Anterior cingulate cortex (tissue), 58 donors: Measurements from ENCODE around the gene C2orf74.
"Not testable (repeated sequence)": the region's sequence is repeated elsewhere in the genome, so short reads cannot be mapped to it uniquely, and the experiment has no call there.

ENCODE experiments used
- DNase-seq, 58 donors: peaks; one replicate each; lab custom pipeline; 2025; lab: John Stamatoyannopoulos, UW

C2orf74 gene

DNA sequence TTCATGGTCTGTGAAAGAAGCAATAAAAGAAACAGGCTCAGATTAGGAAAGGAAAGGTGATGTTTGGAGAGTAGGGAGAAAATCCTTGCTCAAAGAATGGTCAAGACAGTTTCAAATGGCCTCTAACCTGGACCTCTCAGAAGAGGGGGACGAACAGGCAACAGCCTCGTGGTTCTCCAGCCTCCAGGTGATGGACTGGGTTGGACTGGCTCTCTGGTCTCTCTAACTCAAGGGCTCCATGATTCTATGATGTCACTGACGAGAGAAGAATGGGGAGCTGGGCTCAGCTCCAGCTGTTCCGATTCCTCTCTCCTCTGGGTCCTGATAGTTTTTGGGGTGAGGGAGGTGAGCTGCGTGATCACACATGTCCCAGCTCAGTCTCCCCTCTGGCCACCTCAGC is at the start of gene C2orf74:
C2orf74 (plus strand) TSS at position 301 of the 400 bp plus-strand sequence. CDS start 327 bp downstream, outside the sequence.
- no peak for DNase-seq

DNA sequence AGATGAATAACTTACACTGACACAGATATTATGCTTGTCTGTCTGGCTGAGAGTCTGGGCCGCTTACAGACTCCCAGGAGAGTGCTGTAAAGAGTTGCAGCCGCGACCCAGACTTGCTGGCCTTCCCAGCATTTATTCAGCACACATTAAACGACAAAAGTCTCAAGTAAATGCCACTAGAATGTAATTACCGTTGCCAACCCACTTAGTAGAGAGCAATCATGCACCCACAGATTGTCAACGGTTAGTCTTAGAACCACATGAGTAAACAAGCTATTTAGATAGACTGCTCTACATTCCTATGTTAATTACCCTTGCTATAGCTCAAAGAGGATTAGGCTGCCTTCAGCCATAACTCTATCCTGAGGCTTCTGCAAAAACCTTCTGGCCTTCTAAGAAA is 47.8 kb upstream of the C2orf74 start:
- DNase-seq = no peak

DNA sequence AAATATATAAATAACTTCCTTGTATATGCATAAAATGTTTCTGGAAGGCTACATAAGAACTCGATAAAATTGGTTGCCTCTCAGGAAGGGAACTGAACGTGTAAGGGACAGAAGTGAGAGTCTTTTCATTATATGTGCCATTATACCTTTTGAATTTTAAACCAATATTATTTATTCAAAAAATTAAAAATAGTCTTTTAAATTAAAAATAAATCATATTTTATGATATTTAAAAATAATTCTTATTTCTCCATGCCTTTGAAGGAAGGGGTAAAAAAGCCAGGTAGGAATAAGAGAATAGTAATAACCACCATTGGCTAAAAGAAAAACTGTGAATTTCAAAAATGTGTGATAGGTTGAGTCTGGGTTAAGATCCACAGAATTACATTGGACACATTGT is 45.7 kb upstream of the C2orf74 start:
- DNase-seq = no peak

DNA sequence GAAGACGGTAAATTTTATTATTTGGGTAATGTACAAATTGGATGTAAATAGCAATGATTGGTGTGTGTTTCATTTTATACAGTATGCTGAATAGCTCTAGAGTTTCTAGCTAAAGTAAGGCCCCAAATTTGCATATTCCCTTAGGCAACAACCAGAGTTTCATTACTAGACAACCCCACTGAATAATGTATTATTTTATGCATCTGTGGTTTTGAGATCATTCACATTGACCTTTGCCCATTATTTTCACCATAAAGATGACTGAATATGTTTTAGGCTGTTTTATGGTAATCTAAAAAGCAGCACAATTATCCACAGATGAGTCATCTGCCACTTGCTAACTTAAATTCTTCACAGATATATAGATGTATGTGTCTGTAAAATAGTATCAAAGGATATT is 44.5 kb upstream of the C2orf74 start:
- DNase-seq = no peak

DNA sequence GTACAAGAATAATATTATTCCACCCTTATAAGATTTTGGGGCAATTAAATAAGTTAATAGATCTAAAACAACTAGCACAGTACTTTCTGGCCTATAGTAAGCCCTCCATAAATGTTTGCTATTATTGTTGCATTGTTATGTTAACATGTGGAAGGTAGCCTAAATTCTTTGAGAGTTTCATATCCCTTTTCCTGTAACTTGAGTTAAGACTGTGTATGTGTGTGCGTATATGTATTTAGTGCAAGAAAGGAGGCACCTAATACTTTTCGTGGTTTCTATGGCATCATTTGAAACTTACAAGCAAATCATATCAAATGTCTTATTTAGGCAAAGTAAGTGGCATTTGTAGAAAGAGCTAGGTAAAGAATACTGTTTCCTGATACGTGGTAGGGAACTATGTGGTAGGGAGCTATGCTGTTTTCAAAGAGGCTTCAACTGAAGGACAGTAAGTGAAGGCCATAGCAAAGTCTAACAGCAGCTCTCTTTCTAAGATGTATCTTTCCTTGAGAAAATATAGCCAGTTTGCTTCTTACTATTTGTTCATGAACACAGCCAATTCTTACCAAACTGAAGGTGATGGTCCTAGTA is 36.8 kb upstream of the C2orf74 start:
- DNase-seq = no peak

DNA sequence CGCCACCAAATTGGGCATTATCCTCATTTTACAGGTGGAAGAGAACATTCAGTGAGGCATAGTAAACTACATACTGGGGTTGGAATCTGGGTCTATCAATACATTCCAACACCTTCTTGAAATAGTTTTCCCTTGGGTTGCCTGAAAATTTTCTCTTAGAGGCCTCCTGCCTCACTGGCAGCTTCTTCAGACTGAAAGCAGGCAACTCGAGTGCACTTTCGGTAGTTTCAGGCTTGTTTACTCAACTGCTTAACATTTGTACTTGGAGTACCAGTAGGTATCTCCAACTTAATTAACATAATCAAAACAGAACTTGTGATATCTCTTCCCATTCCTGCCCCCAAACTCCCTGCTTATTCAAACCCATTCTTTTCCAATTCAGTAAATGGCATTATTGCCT is 36.2 kb upstream of the C2orf74 start:
- no peak for DNase-seq

DNA sequence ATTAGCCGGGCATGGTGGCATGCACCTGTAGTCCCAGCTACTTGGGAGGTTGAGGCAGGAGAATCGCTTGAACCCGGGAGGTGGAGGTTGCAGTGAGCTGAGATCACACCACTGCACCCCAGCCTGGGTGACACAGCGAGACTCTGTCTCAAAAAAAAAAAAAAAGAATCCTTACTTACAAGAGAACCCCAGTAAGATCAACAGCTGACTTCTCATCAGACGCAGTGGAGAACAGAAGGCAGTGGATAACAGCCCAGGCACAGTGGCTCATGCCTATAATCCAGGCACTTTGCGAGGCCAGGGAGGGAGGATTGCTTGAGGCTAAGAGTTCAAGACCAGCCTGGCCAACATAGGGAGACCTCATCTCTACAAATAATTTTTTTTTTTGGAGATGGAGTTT is 33.9 kb upstream of the C2orf74 start:
- DNase-seq = not testable (repeated sequence)

DNA sequence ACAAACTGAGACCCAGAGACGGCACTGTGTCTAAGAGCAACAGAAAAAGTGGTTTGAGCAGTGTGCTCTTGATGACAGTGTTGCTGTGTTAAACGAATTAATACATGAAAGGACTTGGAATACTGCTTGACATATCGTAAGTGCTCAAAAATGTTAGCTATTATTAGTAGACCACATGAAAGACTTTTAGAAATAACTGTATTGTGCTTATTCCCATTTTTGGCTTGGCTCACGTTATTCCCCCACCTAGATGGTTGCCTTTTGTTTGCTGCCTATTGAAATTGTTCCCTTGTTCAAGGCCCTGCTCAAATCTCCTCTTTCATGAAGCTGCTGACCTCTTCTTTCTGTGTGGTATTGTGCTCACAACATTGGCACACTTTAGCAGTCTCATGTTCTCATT is 27.8 kb upstream of the C2orf74 start:
- peak in 3 of 58 donors; percentile 4 to 20 (median 5) for DNase-seq

DNA sequence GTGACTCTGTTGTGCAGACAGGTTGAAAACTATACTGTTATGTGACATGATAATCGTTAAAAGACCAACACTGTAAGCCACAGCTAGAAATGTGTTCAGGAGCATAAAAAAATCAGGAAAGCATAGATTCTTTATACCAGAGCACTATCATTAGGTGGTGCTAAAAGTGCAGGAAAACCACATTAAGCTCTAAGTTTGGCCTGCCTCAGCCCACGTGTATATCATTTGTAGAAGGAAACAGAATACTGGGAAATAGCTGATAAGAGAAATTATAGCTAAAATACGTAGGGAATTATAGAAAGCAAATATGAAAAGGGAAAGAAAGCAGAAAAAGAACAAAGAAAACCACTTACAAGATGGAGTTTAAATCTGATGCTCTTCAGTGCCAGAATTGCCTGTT is 26.5 kb upstream of the C2orf74 start:
- DNase-seq = peak in 8 of 58 donors; percentile 1 to 39 (median 4)

DNA sequence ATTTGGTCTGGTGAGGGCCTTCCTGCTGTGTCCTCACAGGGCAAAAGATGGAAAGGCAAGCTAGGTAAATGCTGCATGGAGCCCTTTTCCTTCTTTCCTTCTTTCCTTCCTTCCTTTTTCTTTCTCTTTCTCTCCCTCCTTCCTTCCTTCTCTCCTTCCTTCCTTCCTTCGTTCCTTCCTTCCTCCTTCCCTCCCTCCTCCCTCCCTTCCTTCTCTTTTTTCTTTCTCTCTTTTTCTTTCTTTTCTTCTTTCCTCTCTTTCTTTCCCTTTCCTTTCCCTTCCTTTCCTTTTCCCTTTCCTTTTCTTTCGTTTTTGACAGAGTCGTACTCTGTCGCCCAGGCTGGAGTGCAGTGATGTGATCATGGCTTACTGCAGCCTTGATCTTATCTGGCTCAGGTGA is 23.1 kb upstream of the C2orf74 start:
- DNase-seq = no peak

DNA sequence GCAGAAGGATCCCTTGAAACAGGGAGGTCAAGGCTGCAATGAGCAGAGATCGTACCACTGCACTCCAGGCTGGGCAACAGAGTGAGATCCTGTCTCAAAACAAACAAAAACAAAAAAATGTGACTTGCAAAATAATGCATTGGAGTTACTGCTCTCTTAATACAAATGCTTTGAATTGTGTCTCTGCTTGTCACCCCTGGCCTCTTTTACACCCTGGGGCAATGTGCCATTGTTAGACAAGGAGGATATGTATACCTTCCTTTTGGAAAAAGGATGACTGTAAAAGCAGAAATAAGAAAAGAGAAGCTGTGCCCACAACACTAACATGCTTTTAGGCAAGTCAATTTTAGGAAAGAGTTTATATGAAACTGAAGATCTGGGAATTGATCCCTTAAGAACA is 20.8 kb upstream of the C2orf74 start:
- no peak for DNase-seq

DNA sequence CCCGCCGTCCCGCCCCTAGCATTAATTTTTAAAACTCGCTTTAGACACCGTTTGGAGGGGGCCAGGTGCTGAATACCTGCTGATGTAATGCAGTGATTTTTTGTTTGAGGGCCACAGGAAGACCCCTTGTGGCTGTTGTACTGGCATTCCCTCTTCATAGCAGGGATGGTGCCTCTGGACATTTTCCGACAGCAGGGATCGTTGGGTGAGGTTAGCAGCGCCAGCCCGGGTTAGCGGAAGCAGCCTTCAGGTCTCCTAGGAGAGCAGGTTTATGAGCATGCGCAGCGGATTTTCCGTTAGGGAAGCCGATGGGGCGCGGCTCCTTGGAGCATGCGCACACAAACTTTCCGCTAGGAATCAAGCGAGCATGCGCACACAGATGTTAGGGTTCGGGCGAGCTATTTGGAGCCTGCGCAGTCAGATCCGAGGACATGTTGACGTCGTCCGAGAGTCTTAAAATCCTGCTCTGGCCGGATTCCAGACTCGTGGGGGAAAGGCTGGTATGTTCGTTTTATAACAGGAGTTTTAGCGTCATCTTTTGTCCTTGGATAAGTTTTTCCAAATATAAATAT is 17.2 kb upstream of the C2orf74 start:
- DNase-seq = peak; percentile 40 to 94 (median 88)

DNA sequence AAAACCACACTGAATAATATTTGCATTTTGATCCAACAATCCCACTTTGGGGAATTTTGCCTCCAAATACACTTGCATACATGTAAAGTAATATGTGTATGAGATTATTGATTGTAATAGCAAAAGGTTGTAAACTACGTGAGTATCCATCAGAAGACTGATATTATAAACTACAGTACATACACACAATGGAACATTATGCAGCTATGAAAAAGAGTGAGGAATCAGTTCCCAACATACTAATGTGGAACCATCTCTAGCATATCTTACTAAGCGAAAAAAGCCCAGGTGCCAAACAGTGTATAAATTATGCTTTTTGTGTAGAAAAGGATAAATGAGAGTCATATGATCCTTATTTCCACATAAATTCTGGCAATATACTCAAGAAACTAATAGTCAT is 16.0 kb upstream of the C2orf74 start:
- DNase-seq = no peak

DNA sequence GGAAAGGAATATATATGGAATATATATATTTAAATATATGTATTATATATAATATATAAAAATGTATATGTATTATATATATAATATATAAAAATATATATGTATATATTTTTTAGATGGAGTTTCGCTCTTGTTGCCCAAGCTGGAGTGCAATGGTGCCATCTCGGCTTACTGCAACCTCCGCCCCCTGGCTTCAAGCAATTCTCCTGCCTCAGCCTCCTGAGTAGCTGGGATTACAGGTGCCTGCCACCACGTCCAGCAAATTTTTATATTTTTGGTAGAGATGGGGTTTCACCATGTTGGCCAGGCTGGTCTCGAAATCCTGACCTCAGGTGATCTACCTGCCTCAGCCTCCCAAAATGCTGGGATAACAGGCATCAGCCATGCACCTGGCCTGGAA is 13.9 kb upstream of the C2orf74 start:
- DNase-seq = not testable (repeated sequence)

DNA sequence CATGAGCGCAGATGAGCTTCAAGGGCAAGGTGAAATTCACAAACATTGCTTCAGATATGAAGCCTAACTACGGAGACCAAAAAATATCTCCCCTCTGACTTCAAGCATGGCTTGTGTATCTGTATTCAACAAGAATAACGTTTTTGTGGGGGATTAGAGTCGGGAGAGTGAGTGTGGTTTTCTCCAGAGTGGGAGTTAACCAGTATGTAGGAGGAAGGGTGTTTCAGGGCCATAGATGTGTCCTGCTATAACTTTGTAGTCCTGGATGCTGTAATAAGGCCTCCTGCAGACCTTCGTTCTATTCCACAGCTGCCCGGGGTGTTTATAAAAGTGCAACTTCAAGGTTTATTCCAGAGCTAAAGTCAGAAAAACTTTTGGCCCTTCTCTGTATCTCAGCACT is 12.9 kb upstream of the C2orf74 start:
- no peak for DNase-seq

DNA sequence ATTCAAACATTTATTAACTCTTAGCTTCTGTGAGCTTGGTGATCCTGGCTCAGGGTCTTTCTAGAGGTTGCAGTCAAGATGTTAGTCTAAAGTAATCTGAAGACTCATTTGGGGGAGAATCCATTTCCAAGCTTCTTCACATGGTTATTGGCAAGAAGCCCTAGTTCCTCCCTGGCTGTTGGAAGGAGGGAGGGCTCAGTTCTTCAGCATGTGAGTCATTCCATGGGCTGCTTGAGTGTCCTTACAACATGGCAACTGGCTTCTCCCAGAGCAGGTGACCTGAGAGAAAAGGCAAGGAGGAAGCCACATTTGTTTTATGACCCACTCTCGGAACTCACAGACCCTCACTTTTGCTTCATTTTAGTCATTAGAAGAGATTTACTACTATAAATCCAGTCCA is 10.6 kb upstream of the C2orf74 start:
- DNase-seq = no peak

DNA sequence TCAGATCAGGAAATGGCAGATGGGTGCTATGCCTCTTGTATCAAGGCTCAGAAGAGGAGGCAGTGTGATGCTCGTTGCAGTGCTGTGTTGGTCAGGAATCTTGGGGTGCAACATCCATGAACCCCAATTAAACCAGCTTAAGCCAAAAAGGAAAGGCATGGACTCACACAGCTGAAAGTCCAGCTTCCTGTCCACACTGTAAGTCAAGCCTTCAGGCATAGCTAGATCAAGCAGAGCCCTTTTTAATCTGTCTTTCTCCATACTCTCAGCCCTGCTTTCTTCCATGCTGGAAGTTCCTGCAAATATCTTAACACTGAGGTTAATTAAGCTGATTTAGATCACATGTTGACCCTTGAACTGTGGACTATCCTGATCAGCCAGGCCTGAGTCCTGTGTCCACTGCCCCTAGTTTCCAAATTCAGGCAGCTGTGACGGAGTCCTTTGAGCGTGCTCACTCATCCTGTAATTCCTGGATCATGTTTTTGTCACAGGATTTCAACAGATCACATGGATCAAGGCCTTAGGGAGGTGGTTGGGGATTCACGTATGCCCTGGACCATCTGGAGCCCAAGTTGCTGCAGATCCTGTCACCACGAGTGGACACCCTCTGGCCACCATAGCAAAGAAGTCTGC is 4.5 kb upstream of the C2orf74 start:
- DNase-seq = no peak

DNA sequence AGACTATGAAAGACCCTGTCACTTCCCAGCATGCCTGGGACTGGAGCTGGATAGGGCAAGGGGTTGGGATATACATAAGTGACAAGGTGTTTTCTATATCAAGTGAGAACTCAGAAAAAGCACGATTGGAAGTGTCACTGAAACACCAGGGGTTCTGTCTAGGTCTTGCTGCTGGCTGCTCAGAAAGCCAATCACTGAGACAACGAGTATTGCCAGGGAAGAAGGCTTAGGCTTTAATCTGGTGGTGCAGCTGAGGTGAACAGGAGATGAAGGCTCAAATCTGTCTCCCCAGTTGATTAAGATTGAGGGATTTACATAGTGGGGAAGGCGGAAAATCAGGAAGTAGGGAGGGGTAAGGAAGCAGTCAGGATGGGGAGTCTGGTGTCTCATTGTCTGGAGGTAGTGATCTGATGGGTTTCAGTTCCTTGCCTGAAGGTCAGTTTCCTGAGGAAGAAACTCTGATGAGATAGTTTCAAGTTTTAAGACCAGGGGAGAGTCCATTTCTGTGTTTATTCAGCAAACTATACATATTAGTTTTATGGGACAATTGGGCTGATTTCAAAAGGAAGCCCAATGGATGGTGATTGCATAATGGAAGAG is 3.5 kb upstream of the C2orf74 start:
- no peak for DNase-seq

DNA sequence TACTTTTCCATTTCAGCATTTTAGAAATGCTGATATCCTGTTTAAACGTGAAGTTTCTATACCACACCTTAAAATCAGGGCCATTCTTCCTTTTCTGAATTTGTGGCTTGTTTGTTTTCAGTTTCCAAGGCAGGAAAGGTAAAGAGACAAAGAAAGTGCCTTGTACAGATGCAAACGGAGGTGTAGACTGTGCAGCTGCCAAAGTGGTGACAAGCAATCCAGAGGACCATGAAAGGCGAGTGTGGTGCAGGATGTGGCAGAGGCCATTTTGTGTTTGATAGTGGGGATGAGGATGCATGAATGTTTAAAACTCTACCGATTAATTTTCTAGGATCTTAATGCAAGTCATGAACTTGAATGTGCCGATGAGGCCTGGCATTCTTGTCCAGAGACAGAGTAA is 733 bp downstream of the C2orf74 start:
- DNase-seq = no peak

DNA sequence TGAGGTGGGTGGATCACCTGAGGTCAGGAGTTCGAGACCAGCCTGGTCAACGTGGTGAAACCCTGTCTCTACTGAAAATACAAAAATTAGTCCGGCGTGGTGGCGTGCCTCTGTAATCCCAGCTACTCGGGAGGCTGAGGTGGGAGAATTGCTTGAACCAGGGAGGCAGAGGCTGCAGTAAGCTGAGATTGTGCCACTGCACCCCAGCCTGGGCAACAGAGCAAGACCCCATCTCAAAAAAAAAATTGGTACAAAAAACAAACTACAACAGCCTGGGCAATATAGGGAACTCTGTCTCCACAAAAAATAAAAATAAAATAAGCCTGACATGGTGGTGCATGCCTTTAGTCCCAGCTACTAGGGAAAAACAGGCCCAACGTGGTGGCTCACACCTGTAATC is 3.1 kb downstream of the C2orf74 start:
- DNase-seq = not testable (repeated sequence)

DNA sequence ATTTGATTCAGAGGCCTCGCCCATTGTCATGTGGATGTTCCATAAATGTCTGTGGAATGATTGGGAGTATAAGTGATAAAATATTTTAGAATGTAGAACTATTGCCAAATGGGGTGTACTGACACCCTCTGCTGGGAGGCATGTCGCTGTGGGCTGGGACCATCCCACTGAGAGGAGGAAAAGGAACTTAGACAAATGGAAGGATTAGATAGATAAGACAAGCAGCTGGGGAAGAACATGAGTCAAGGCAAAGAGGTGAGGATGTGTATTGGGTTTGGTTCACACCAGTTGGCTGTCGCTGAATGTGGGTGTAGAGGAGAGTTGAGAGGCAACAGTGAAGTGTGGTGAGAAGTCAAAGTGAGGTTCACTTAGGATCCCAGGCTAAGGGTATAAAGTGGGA is 4.0 kb downstream of the C2orf74 start:
- DNase-seq = no peak

DNA sequence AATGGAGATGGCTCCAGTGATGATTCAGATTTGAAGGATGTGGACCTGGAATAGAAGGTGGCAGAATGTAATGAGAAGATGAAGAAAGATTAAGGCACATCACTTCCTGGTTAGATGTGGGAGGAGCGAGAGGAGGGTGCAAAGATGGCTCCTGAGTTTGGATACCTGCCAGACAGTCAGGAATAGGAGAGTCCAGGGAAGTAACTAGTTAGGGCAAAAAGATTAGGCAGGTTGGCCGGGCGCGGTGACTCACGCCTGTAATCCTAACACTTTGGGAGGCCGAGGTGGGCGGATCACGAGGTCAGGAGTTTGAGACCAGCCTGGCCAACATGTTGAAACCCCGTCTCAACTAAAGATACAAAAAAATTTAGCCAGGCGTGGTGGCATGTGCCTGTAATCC is 5.6 kb downstream of the C2orf74 start:
- no peak for DNase-seq
